WTC11 (cell line): ENCODE results near the gene NME4. TPM values are rescaled to one million over a fixed set of nuclear protein-coding genes. Genes with fewer than 3 reads are reported as not detected.

Experiments
- ATAC-seq: fragments of 200-7000 bp; cut with Tn5 transposase; 2 replicates; pipeline ENCODE4 v1.10.0; 2021; ENCODE audit warnings: mild to moderate bottlenecking, moderate library complexity
- CTCF ChIA-PET: fragments of 300-600 bp; sonication (Branson Sonifier 250); formaldehyde crosslinking; loops from one replicate; lab custom pipeline; 2021; ENCODE audit warnings: antibody characterized with exemption; lab: Charles Lee
- POLR2A ChIA-PET: fragments of 350-600 bp; sonication (Branson Sonifier 250); formaldehyde crosslinking; loops from one replicate; lab custom pipeline; 2021; ENCODE audit warnings: antibody characterized with exemption; lab: Charles Lee
- DNase-seq: peaks from one replicate; pipeline ENCODE4 v3.0.0; 2021; ENCODE audit warnings: low spot score
- H3K27ac Mint-ChIP-seq: 2 replicates; pipeline ENCODE4 v1.8.0; 2021; ENCODE audit warnings: mixed read lengths
- H3K27me3 Mint-ChIP-seq: 2 replicates; pipeline ENCODE4 v1.8.0; 2021; ENCODE audit warnings: low read depth, mild to moderate bottlenecking, moderate library complexity, mixed read lengths
- H3K36me3 Mint-ChIP-seq: 2 replicates; pipeline ENCODE4 v1.8.0; 2021; ENCODE audit warnings: mixed read lengths
- H3K4me1 Mint-ChIP-seq: 2 replicates; pipeline ENCODE4 v1.8.0; 2022; ENCODE audit warnings: mixed read lengths
- H3K4me3 Mint-ChIP-seq: 2 replicates; pipeline ENCODE4 v1.8.0; 2021; ENCODE audit warnings: mild to moderate bottlenecking, moderate library complexity, mixed read lengths
- H3K9me3 Mint-ChIP-seq: 2 replicates; pipeline ENCODE4 v1.8.0; 2021; ENCODE audit warnings: mixed read lengths
- ARID4B ChIP-seq: sonication (generic); formaldehyde crosslinking; IDR thresholded peaks from 2 replicates; pipeline ENCODE4 v1.8.0; 2023; ENCODE audit warnings: missing genetic modification reagents, mild to moderate bottlenecking, borderline replicate concordance
- ATF1 ChIP-seq: sonication (generic); formaldehyde crosslinking; IDR thresholded peaks from 2 replicates; pipeline ENCODE4 v1.8.1; 2023; ENCODE audit warnings: mild to moderate bottlenecking, moderate library complexity, missing genetic modification reagents
- FOXK1 ChIP-seq: sonication (generic); formaldehyde crosslinking; IDR thresholded peaks from 2 replicates; pipeline ENCODE4 v1.8.0; 2022; ENCODE audit warnings: mild to moderate bottlenecking, moderate library complexity, missing genetic modification reagents
- FOXP4 ChIP-seq: sonication (generic); formaldehyde crosslinking; IDR thresholded peaks from 2 replicates; pipeline ENCODE4 v1.8.0; 2022; ENCODE audit warnings: mild to moderate bottlenecking, missing genetic modification reagents
- GRHL2 ChIP-seq: fragments of 250-450 bp; sonication (Bioruptor Pico); IDR thresholded peaks from 2 replicates; pipeline ENCODE4 v1.8.0; 2022; ENCODE audit warnings: mild to moderate bottlenecking, moderate library complexity; ENCODE audit not compliant: insufficient replicate concordance, severe bottlenecking
- MAX ChIP-seq: sonication (generic); formaldehyde crosslinking; IDR thresholded peaks from 2 replicates; pipeline ENCODE4 v1.8.0; 2022; ENCODE audit warnings: mild to moderate bottlenecking, missing genetic modification reagents
- RELA ChIP-seq: sonication (generic); formaldehyde crosslinking; IDR thresholded peaks from 2 replicates; pipeline ENCODE4 v1.8.1; 2022; ENCODE audit warnings: missing genetic modification reagents, mild to moderate bottlenecking, borderline replicate concordance
- SOX15 ChIP-seq: fragments of 250-450 bp; sonication (Bioruptor Pico); IDR thresholded peaks from 2 replicates; pipeline ENCODE4 v1.9.0; 2021; ENCODE audit warnings: mild to moderate bottlenecking
- TEAD4 ChIP-seq: sonication (generic); formaldehyde crosslinking; IDR thresholded peaks from 2 replicates; pipeline ENCODE4 v1.8.0; 2022; ENCODE audit warnings: mild to moderate bottlenecking, missing genetic modification reagents
- ZMAT4 ChIP-seq: fragments of 250-450 bp; sonication (Bioruptor Pico); IDR thresholded peaks from 2 replicates; pipeline ENCODE4 v1.9.0; 2021; ENCODE audit warnings: mild to moderate bottlenecking
- ZNF232 ChIP-seq: sonication (generic); formaldehyde crosslinking; IDR thresholded peaks from 2 replicates; pipeline ENCODE4 v1.8.0; 2022; ENCODE audit warnings: mild to moderate bottlenecking, missing genetic modification reagents
- ZNF416 ChIP-seq: fragments of 250-450 bp; sonication (Bioruptor Pico); IDR thresholded peaks from 2 replicates; pipeline ENCODE4 v1.9.0; 2021; ENCODE audit warnings: mild to moderate bottlenecking, inconsistent platforms
- ZNF512 ChIP-seq: sonication (generic); formaldehyde crosslinking; IDR thresholded peaks from 2 replicates; pipeline ENCODE4 v1.8.1; 2022; ENCODE audit warnings: missing genetic modification reagents, borderline replicate concordance
- total RNA-seq: library from RNA; stranded (reverse); gene quantifications from 3 replicates; pipeline ENCODE4 v1.2.3, GENCODE V29; 2021

NME4 gene
- total RNA-seq, 1 experiment from 2014 or later = 467 TPM

GRCh38 chr16:353404-354290 is 43.4 kb upstream of the NME4 start (continued):
- TF ChIP-seq SOX15 (CRISPR knock-in tag) = no peak
- no peak for TF ChIP-seq ATF1
- TF ChIP-seq TEAD4 (CRISPR knock-in tag) = no peak
- no peak for TF ChIP-seq ZMAT4 (CRISPR knock-in tag)

GRCh38 chr16:354291-354881 is 42.6 kb upstream of the NME4 start:
- DNase-seq = no peak
- Mint-ChIP-seq H3K9me3 (no peaks in the 10 kb centered on the region), H3K27ac (no peak overlapping the region), H3K4me1 (peaks cover 6% of the 10 kb centered on the region), H3K36me3 (peaks cover 6% of the 10 kb centered on the region; the same call in 1 of the 2 replicates), H3K4me3 (peak overlapping the region; percentile 42; the same call in 1 of the 2 replicates), H3K27me3 (no peaks in the 10 kb centered on the region; the same call in 1 of the 2 replicates)
- ChIA-PET CTCF (interaction anchor here (0.6 to 1.2 kb wide), 4 partner anchors 8 to 359 kb away, joined by 3 to 4 read pairs (median 4); no protein-coding TSS in a partner anchor), POLR2A (no interaction called here)
- no peak for TF ChIP-seq ZNF232
- no peak for TF ChIP-seq ZNF512
- no peak for TF ChIP-seq FOXK1 (CRISPR knock-in tag)
- no peak for TF ChIP-seq GRHL2 (CRISPR knock-in tag)
- no peak for TF ChIP-seq RELA
- no peak for TF ChIP-seq SOX15 (CRISPR knock-in tag)
- TF ChIP-seq MAX (CRISPR knock-in tag) = no peak
- no peak for TF ChIP-seq FOXP4 (CRISPR knock-in tag)
- TF ChIP-seq ZNF416 (CRISPR knock-in tag) = no peak
- TF ChIP-seq ARID4B (CRISPR knock-in tag) = no peak
- no peak for TF ChIP-seq ZMAT4 (CRISPR knock-in tag)
- no peak for ATAC-seq
